OCI-LY1 (cell line): Measurements from ENCODE around the gene NLRP4.

Experiments
- H2AFZ ChIP-seq: fragments of 200-600 bp; sonication (generic), shearing (Covaris generic); 2 replicates; pipeline ENCODE4 v1.6.0; 2014; ENCODE audit warnings: antibody characterized with exemption, mild to moderate bottlenecking, low read length
- H3F3A ChIP-seq: fragments of 200-600 bp; sonication (generic), shearing (Covaris generic); 2 replicates; pipeline ENCODE4 v1.6.0; 2014; ENCODE audit warnings: mild to moderate bottlenecking, antibody characterized with exemption, low read length, moderate library complexity; ENCODE audit not compliant: insufficient read depth
- H3K27ac ChIP-seq: fragments of 200-600 bp; sonication (generic); 2 replicates; pipeline ENCODE4 v1.5.1; 2014; ENCODE audit warnings: low read length, mixed run types, mild to moderate bottlenecking, low read depth; ENCODE audit not compliant: poor library complexity, severe bottlenecking
- H3K27me3 ChIP-seq: fragments of 200-600 bp; sonication (generic); 2 replicates; pipeline ENCODE4 v1.6.0; 2014; ENCODE audit warnings: antibody characterized with exemption, mild to moderate bottlenecking, low read length, moderate library complexity; ENCODE audit not compliant: insufficient read depth
- H3K36me3 ChIP-seq: fragments of 200-600 bp; sonication (generic); 2 replicates; pipeline ENCODE4 v1.6.1; 2014; ENCODE audit warnings: mild to moderate bottlenecking, antibody characterized with exemption, low read length, moderate library complexity, mixed read lengths; ENCODE audit not compliant: insufficient read depth
- H3K4me1 ChIP-seq: fragments of 200-600 bp; sonication (generic); 2 replicates; pipeline ENCODE4 v1.5.1; 2014; ENCODE audit warnings: mild to moderate bottlenecking, low read length, moderate library complexity; ENCODE audit not compliant: insufficient read depth, severe bottlenecking
- H3K4me2 ChIP-seq: fragments of 200-600 bp; sonication (generic), shearing (Covaris generic); 2 replicates; pipeline ENCODE4 v1.6.1; 2014; ENCODE audit warnings: low read length
- H3K4me3 ChIP-seq: fragments of 200-600 bp; sonication (generic); 2 replicates; pipeline ENCODE4 v1.5.1; 2014; ENCODE audit warnings: low read length, low read depth, mild to moderate bottlenecking, mixed read lengths; ENCODE audit not compliant: poor library complexity, severe bottlenecking
- H3K79me2 ChIP-seq: fragments of 200-600 bp; shearing (Covaris generic); 2 replicates; pipeline ENCODE4 v1.6.1; 2016; ENCODE audit warnings: mixed run types, low read length, mixed read lengths; ENCODE audit not compliant: insufficient read depth
- H3K9ac ChIP-seq: fragments of 200-600 bp; sonication (generic), shearing (Covaris generic); 2 replicates; pipeline ENCODE4 v1.6.1; 2014; ENCODE audit warnings: mild to moderate bottlenecking, low read length, mixed read lengths
- H3K9me2 ChIP-seq: fragments of 200-600 bp; sonication (generic), shearing (Covaris generic); 2 replicates; pipeline ENCODE4 v1.6.1; 2014; ENCODE audit warnings: low read depth, mild to moderate bottlenecking, low read length, mixed read lengths
- H3K9me3 ChIP-seq: fragments of 200-600 bp; shearing (Covaris generic); 2 replicates; pipeline ENCODE4 v1.6.1; 2014; ENCODE audit warnings: low read length, mixed read lengths
- H4K20me1 ChIP-seq: fragments of 200-600 bp; sonication (generic), shearing (Covaris generic); 2 replicates; pipeline ENCODE4 v1.6.0; 2016; ENCODE audit warnings: mild to moderate bottlenecking, low read length; ENCODE audit not compliant: insufficient read depth
- CTCF ChIP-seq: fragments of 200-600 bp; sonication (generic), shearing (Covaris generic); IDR thresholded peaks from 2 replicates; pipeline ENCODE4 v1.5.1; 2017; ENCODE audit warnings: mild to moderate bottlenecking, antibody characterized with exemption, low read length, moderate library complexity, mixed read lengths
- EZH2 ChIP-seq: fragments of 200-600 bp; sonication (generic), shearing (Covaris generic); IDR thresholded peaks from 2 replicates; pipeline ENCODE4 v1.8.0; 2017; ENCODE audit warnings: borderline replicate concordance, mixed run types, mild to moderate bottlenecking, antibody characterized with exemption, low read length, moderate library complexity, mixed read lengths

The NLRP4 gene

GRCh38 chr19:55830656-55831055, 5.7 kb upstream of the NLRP4 start:
- Histone ChIP-seq H3K27ac (no peak overlapping the region), H3F3A (no peaks in the 10 kb centered on the region), H3K4me2 (no peak overlapping the region), H3K9ac (no peak overlapping the region), H3K4me3 (no peak overlapping the region), H4K20me1 (no peaks in the 10 kb centered on the region), H3K4me1 (no peaks in the 10 kb centered on the region), H3K9me2 (no peaks in the 10 kb centered on the region), H3K79me2 (no peaks in the 10 kb centered on the region), H3K9me3 (no peaks in the 10 kb centered on the region), H3K36me3 (no peaks in the 10 kb centered on the region), H3K27me3 (peaks cover 4% of the 10 kb centered on the region; the same call in 1 of the 2 replicates), H2AFZ (no peak overlapping the region)
- TF ChIP-seq CTCF (no peak), EZH2 (no peak)

GRCh38 chr19:55831846-55832245, 4.5 kb upstream of the NLRP4 start, which contains the start of gene NLRP11:
Gene NLRP11 (minus strand): TSS chr19:55831999. CDS start chr19:55818174, 13,825 bp downstream.
- Histone ChIP-seq H2AFZ (no peak within 1 kb of the TSS), H3K36me3 (no peaks in the 10 kb centered on the region), H3K4me1 (no peaks in the 10 kb centered on the region), H3K27ac (no peak within 1 kb of the TSS), H3K4me3 (no peak within 1 kb of the TSS), H4K20me1 (no peaks in the 10 kb centered on the region), H3K79me2 (no peaks in the 10 kb centered on the region), H3K27me3 (peaks cover 4% of the 10 kb centered on the region; the same call in 1 of the 2 replicates), H3K4me2 (no peak within 1 kb of the TSS), H3F3A (no peaks in the 10 kb centered on the region), H3K9me3 (no peaks in the 10 kb centered on the region), H3K9me2 (no peaks in the 10 kb centered on the region), H3K9ac (no peak within 1 kb of the TSS)
- TF ChIP-seq CTCF (no peak), EZH2 (no peak)

- Histone ChIP-seq H3K27ac (no peak overlapping the region), H3K4me1 (no peaks in the 10 kb centered on the region), H2AFZ (no peak overlapping the region), H3K9me3 (no peaks in the 10 kb centered on the region), H3K9me2 (no peaks in the 10 kb centered on the region), H3F3A (no peaks in the 10 kb centered on the region), H3K36me3 (no peaks in the 10 kb centered on the region), H3K9ac (no peak overlapping the region), H4K20me1 (no peaks in the 10 kb centered on the region), H3K79me2 (no peaks in the 10 kb centered on the region), H3K4me2 (no peak overlapping the region), H3K27me3 (peaks cover 4% of the 10 kb centered on the region; the same call in 1 of the 2 replicates), H3K4me3 (no peak overlapping the region)
- TF ChIP-seq CTCF: no peak
- no peak for TF ChIP-seq EZH2
These were observed 3.7 kb upstream of the NLRP4 start for GRCh38 chr19:55832676-55833075.
